Stimulated activated naive CD4-positive, alpha-beta T cell treated with Interleukin-2 at 50 U/mL for 16 hours (primary cell): ENCODE data around the gene ALDH16A1.
A peak's percentile ranks its signal among the peaks of the same experiment; 100 is the strongest.
"Not testable (repeated sequence)": the region's sequence is repeated elsewhere in the genome, so short reads cannot be mapped to it uniquely, and the experiment has no call there.

ENCODE experiments used
- DNase-seq: peaks from one replicate; lab custom pipeline; 2025; lab: John Stamatoyannopoulos, UW

Gene ALDH16A1

GRCh38 chr19:49441210-49441959 lies 11.6 kb upstream of the ALDH16A1 start, which contains the start of gene SLC17A7:
TSS of gene SLC17A7 (minus strand) at chr19:49441527. CDS start at chr19:49441379, 148 bp downstream.
- DNase-seq, result peak; percentile 11

GRCh38 chr19:49441960-49442350 lies 11.1 kb upstream of the ALDH16A1 start:
- no peak for DNase-seq

GRCh38 chr19:49442354-49442753 lies 10.7 kb upstream of the ALDH16A1 start:
- DNase-seq, result peak; percentile 7

- peak; percentile 49 for DNase-seq
These were observed 10.2 kb upstream of the ALDH16A1 start for GRCh38 chr19:49442771-49443365.

- peak; percentile 93 for DNase-seq
These were observed 9.5 kb upstream of the ALDH16A1 start for GRCh38 chr19:49443366-49444099.

GRCh38 chr19:49444100-49444700 lies 8.8 kb upstream of the ALDH16A1 start:
- not testable (repeated sequence) for DNase-seq

GRCh38 chr19:49445997-49446396 lies 7.0 kb upstream of the ALDH16A1 start:
- no peak for DNase-seq

GRCh38 chr19:49447485-49448431 lies 5.3 kb upstream of the ALDH16A1 start:
- DNase-seq, result no peak

GRCh38 chr19:49448432-49448786 lies 4.6 kb upstream of the ALDH16A1 start:
- DNase-seq, result no peak

GRCh38 chr19:49450405-49450804 lies 2.6 kb upstream of the ALDH16A1 start:
- no peak for DNase-seq

GRCh38 chr19:49451430-49452181 lies 1.4 kb upstream of the ALDH16A1 start, which contains the start of gene PIH1D1:
TSS of gene PIH1D1 (minus strand) at chr19:49451814. CDS start at chr19:49451574, 240 bp downstream.
- peak; percentile 93 for DNase-seq

- DNase-seq, result no peak
These were observed 774 bp downstream of the ALDH16A1 start for GRCh38 chr19:49453757-49454240.

- DNase-seq, result no peak
These were observed 2.7 kb downstream of the ALDH16A1 start for GRCh38 chr19:49455773-49456172.

GRCh38 chr19:49456326-49456725 lies 3.3 kb downstream of the ALDH16A1 start:
- no peak for DNase-seq

- no peak for DNase-seq
These were observed 5.5 kb downstream of the ALDH16A1 start for GRCh38 chr19:49458567-49458903.

GRCh38 chr19:49459388-49459787 lies 6.4 kb downstream of the ALDH16A1 start:
- no peak for DNase-seq

GRCh38 chr19:49461130-49461529 lies 8.1 kb downstream of the ALDH16A1 start:
- DNase-seq, result not testable (repeated sequence)

GRCh38 chr19:49461656-49462055 lies 8.6 kb downstream of the ALDH16A1 start:
- no peak for DNase-seq

GRCh38 chr19:49462492-49462891 lies 9.5 kb downstream of the ALDH16A1 start:
- DNase-seq, result no peak

- DNase-seq, result no peak
These were observed 11.1 kb downstream of the ALDH16A1 start for GRCh38 chr19:49463960-49464740.
